HUES48 (cell line): Measurements from ENCODE around the gene CRYZ.

ENCODE experiments used
- H3K27ac ChIP-seq: one replicate; pipeline ENCODE4 v1.7.0; 2013; ENCODE audit warnings: low read depth, low read length, inconsistent platforms
- H3K27me3 ChIP-seq: 2 replicates; pipeline ENCODE4 v1.6.1; 2013; ENCODE audit warnings: mild to moderate bottlenecking, low read length; ENCODE audit not compliant: control insufficient read depth, insufficient read depth
- H3K36me3 ChIP-seq: 2 replicates; pipeline ENCODE4 v1.6.1; 2013; ENCODE audit warnings: low read length; ENCODE audit not compliant: control insufficient read depth, insufficient read depth
- H3K4me1 ChIP-seq: 2 replicates; pipeline ENCODE4 v1.6.1; 2013; ENCODE audit warnings: mild to moderate bottlenecking, low read length; ENCODE audit not compliant: control insufficient read depth, insufficient read depth
- H3K4me3 ChIP-seq: 2 replicates; pipeline ENCODE4 v1.5.1; 2013; ENCODE audit warnings: mild to moderate bottlenecking, low read depth, low read length
- H3K9ac ChIP-seq: 2 replicates; pipeline ENCODE4 v1.6.1; 2013; ENCODE audit warnings: mild to moderate bottlenecking, low read depth, low read length, moderate library complexity
- H3K9me3 ChIP-seq: 2 replicates; pipeline ENCODE4 v1.6.1; 2013; ENCODE audit warnings: low read length; ENCODE audit not compliant: control insufficient read depth, insufficient read depth

Gene CRYZ

GRCh38 chr1:74732960-74733603 lies at the start of gene CRYZ, which contains the start of gene TYW3:
Gene CRYZ (minus strand): TSS chr1:74733050. CDS start chr1:74724821, 8,229 bp downstream.
Gene TYW3 (plus strand): TSS chr1:74733152. CDS start chr1:74733245, 93 bp downstream.
- H3K36me3 ChIP-seq: peaks cover 20% of the 10 kb centered on the region
- peak within 1 kb of the TSS; percentile 90 for H3K4me3 ChIP-seq
- peak within 1 kb of the TSS; percentile 97 for H3K27ac ChIP-seq
- H3K9me3 ChIP-seq: no peaks in the 10 kb centered on the region
- H3K27me3 ChIP-seq: no peaks in the 10 kb centered on the region
- H3K4me1 ChIP-seq: peaks cover 13% of the 10 kb centered on the region
- peak within 1 kb of the TSS; percentile 97 for H3K9ac ChIP-seq

DNA sequence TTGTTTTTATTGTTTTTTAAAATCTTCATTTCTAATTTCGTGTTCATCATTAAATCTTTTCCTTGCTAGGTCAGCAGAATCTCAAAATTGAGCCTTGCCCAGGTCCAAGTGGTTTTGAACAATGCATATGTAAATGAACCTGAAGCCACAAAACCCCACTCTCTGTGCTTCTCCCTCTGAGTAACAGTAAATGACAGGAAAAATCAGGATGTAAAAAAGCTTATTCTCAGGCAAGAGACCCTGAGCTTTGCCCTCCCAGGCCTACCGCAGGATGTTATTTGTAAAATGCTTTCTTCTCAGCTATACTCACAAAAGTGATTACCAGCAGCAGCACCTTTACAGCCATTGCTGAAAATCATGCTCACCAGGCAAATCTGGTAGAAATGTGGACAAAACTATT lies 47.7 kb upstream of the CRYZ start:
- Histone ChIP-seq H3K27me3 (no peaks in the 10 kb centered on the region), H3K4me3 (no peak overlapping the region), H3K9ac (no peak overlapping the region), H3K36me3 (no peaks in the 10 kb centered on the region), H3K27ac (peak overlapping the region; percentile 39), H3K4me1 (peaks cover 22% of the 10 kb centered on the region), H3K9me3 (no peaks in the 10 kb centered on the region)

DNA sequence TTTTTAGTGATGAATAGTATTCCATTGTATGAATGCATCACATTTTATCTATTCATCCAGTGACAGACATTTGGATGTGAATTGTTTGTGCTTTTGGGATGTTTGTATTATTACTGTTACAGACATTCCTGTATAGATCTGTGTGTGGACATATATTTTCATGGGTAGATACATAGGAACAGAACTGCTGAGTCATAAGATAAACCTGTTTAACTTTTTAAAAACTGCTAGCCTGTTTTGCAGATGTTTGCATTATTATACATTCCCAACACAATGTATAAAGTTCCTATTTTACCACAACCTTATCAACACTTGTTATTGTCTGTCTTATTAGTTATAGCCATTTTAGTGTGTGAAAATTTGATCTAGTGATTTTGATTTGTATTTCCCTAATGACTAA lies 46.9 kb upstream of the CRYZ start:
- Histone ChIP-seq H3K36me3 (no peaks in the 10 kb centered on the region), H3K27me3 (no peaks in the 10 kb centered on the region), H3K9me3 (no peaks in the 10 kb centered on the region), H3K27ac (no peak overlapping the region), H3K4me1 (peaks cover 22% of the 10 kb centered on the region), H3K9ac (no peak overlapping the region), H3K4me3 (no peak overlapping the region)

DNA sequence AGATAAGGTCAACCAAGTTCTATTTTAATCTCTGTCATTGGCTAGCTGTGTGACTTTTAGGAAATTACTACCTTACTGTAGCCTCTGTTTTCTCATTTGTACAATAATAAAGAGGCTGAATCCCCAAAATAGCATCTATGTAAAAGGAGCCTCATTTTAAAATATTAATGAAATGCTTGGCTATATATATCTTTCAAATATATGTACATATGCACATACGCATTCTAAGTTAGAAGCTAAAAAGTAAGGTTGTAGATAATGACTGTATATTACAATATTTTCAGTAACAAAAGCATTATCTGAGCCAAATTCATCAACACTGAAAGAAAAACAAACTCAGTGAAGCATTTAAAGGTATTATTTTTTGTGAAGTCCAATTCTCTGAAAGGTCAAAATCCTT lies 44.7 kb upstream of the CRYZ start:
- Histone ChIP-seq H3K9ac (no peak overlapping the region), H3K27ac (no peak overlapping the region)

DNA sequence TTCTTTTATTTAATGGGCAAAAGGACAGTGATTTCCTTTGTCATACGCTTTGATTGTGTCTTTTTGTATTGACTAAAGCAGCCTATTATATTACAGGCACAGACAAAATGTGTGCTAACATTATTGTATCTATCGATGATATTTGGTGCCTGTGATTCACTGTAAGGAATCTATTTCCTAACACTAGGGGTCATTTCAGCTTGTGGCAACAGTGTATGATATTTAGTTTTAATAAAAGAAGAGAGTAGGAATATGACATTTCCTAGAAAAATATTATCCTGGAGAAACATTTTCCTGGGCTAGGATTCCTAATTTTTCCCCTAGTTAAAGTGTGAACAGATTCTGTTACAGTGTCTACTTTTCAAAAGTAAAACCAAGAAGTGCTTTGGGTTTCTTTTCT lies 42.9 kb upstream of the CRYZ start:
- Histone ChIP-seq H3K4me1 (peaks cover 10% of the 10 kb centered on the region), H3K27ac (no peak overlapping the region), H3K9ac (no peak overlapping the region), H3K36me3 (no peaks in the 10 kb centered on the region), H3K9me3 (no peaks in the 10 kb centered on the region), H3K4me3 (no peak overlapping the region), H3K27me3 (no peaks in the 10 kb centered on the region)

More for the DNA sequence above, 44.7 kb upstream of the CRYZ start:
- no peaks in the 10 kb centered on the region for H3K9me3 ChIP-seq
- no peaks in the 10 kb centered on the region for H3K36me3 ChIP-seq
- no peak overlapping the region for H3K4me3 ChIP-seq
- H3K27me3 ChIP-seq: no peaks in the 10 kb centered on the region
- H3K4me1 ChIP-seq: peaks cover 22% of the 10 kb centered on the region

GRCh38 chr1:74773582-74773981 lies 40.7 kb upstream of the CRYZ start:
- Histone ChIP-seq H3K36me3 (no peaks in the 10 kb centered on the region), H3K9me3 (no peaks in the 10 kb centered on the region), H3K27me3 (no peaks in the 10 kb centered on the region), H3K4me1 (no peaks in the 10 kb centered on the region), H3K27ac (no peak overlapping the region), H3K9ac (no peak overlapping the region), H3K4me3 (no peak overlapping the region)

DNA sequence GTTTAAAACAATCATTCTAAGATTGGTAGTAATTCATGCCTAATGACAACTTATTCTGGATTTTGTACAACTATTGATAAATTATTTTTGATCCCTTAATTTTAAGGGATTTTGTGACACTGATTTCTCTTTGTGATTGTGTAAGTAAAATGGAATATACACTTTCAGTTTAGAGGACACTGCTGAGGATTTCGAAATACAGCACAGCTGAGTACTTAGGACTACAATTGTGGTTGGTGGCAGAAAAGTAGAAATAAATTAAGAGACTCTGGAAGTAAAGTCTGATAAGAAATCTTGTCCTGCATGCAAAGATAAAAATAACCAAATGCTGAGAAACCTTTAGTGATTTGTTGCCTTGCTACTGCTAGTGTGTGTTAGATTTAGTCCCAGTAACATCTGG lies 40.1 kb upstream of the CRYZ start:
- Histone ChIP-seq H3K27me3 (no peaks in the 10 kb centered on the region), H3K4me1 (no peaks in the 10 kb centered on the region), H3K9ac (no peak overlapping the region), H3K36me3 (no peaks in the 10 kb centered on the region), H3K27ac (no peak overlapping the region), H3K9me3 (no peaks in the 10 kb centered on the region), H3K4me3 (no peak overlapping the region)

- Histone ChIP-seq H3K27me3 (no peaks in the 10 kb centered on the region), H3K36me3 (no peaks in the 10 kb centered on the region), H3K9me3 (no peaks in the 10 kb centered on the region), H3K27ac (no peak overlapping the region), H3K4me3 (no peak overlapping the region), H3K9ac (no peak overlapping the region), H3K4me1 (no peaks in the 10 kb centered on the region)
Measured at GRCh38 chr1:74771913-74772515, 39.2 kb upstream of the CRYZ start.

GRCh38 chr1:74767490-74767889 lies 34.6 kb upstream of the CRYZ start:
- H3K27ac ChIP-seq: no peak overlapping the region
- peaks cover 19% of the 10 kb centered on the region for H3K36me3 ChIP-seq
- no peaks in the 10 kb centered on the region for H3K27me3 ChIP-seq
- H3K4me3 ChIP-seq: no peak overlapping the region
- H3K9ac ChIP-seq: no peak overlapping the region
- no peaks in the 10 kb centered on the region for H3K4me1 ChIP-seq
- no peaks in the 10 kb centered on the region for H3K9me3 ChIP-seq

DNA sequence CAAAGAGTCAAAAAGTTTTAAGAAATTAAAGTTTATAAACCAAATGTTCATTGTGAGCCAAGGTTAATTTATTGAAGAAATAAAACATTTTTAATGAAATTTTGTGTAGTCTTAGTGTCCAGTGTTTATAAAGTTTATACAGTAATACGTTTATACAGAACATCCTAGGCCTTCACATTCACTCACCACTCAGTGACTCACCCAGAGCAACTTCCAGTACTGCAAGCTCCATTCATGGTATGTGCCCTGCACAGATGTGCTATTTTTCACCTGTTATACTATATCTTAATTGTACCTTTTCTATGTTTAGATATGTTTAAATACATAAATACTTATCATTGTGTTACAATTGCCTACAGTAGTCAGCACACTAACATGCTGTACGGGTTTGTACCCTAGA lies 33.7 kb upstream of the CRYZ start:
- Histone ChIP-seq H3K4me3 (no peak overlapping the region), H3K27me3 (no peaks in the 10 kb centered on the region), H3K9ac (no peak overlapping the region), H3K9me3 (no peaks in the 10 kb centered on the region), H3K27ac (no peak overlapping the region), H3K4me1 (no peaks in the 10 kb centered on the region), H3K36me3 (peaks cover 24% of the 10 kb centered on the region)

GRCh38 chr1:74763807-74764206 lies 31.0 kb upstream of the CRYZ start:
- H3K4me3 ChIP-seq: no peak overlapping the region
- H3K9me3 ChIP-seq: no peaks in the 10 kb centered on the region
- H3K4me1 ChIP-seq: no peaks in the 10 kb centered on the region
- H3K27me3 ChIP-seq: no peaks in the 10 kb centered on the region
- no peak overlapping the region for H3K9ac ChIP-seq
- H3K36me3 ChIP-seq: peaks cover 44% of the 10 kb centered on the region
- no peak overlapping the region for H3K27ac ChIP-seq
